OCI-M1 (cell line): ENCODE data around the gene LSM5.

Experiments used
- DNase-seq: peaks from one replicate; lab custom pipeline; 2025; lab: John Stamatoyannopoulos, UW

Gene LSM5

GRCh38 chr7:32490127-32490796, at the start of gene LSM5:
Gene LSM5 (minus strand): TSS chr7:32490380. CDS start chr7:32490365, 15 bp downstream.
- DNase-seq, result peak; percentile 93

GRCh38 chr7:32539366-32539765, 49.2 kb upstream of the LSM5 start:
- no peak for DNase-seq

GRCh38 chr7:32537760-32538159, 47.6 kb upstream of the LSM5 start:
- DNase-seq, result no peak

GRCh38 chr7:32536585-32536984, 46.4 kb upstream of the LSM5 start:
- no peak for DNase-seq

GRCh38 chr7:32536016-32536415, 45.8 kb upstream of the LSM5 start:
- DNase-seq, result no peak

- peak; percentile 70 for DNase-seq
These were observed 45.1 kb upstream of the LSM5 start for GRCh38 chr7:32535162-32535702.

GRCh38 chr7:32533276-32534029, 43.3 kb upstream of the LSM5 start:
- no peak for DNase-seq

- no peak for DNase-seq
These were observed 42.5 kb upstream of the LSM5 start for GRCh38 chr7:32532716-32533115.

GRCh38 chr7:32532086-32532485, 41.9 kb upstream of the LSM5 start:
- DNase-seq, result no peak

GRCh38 chr7:32531402-32531801, 41.2 kb upstream of the LSM5 start:
- DNase-seq, result no peak

- no peak for DNase-seq
These were observed 35.7 kb upstream of the LSM5 start for GRCh38 chr7:32525839-32526238.

GRCh38 chr7:32524631-32525030, 34.5 kb upstream of the LSM5 start:
- no peak for DNase-seq

GRCh38 chr7:32522746-32523530, 32.8 kb upstream of the LSM5 start:
- no peak for DNase-seq

GRCh38 chr7:32519763-32520162, 29.6 kb upstream of the LSM5 start:
- no peak for DNase-seq

GRCh38 chr7:32518534-32519140, 28.5 kb upstream of the LSM5 start:
- peak; percentile 48 for DNase-seq

- DNase-seq, result no peak
These were observed 26.4 kb upstream of the LSM5 start for GRCh38 chr7:32516551-32517100.

- no peak for DNase-seq
These were observed 25.8 kb upstream of the LSM5 start for GRCh38 chr7:32515890-32516550.

- no peak for DNase-seq
These were observed 23.0 kb upstream of the LSM5 start for GRCh38 chr7:32513210-32513609.

GRCh38 chr7:32511791-32512190, 21.6 kb upstream of the LSM5 start:
- no peak for DNase-seq

GRCh38 chr7:32507414-32507813, 17.2 kb upstream of the LSM5 start:
- DNase-seq, result no peak
